HepG2 (cell line): ENCODE data around the gene USP12. TPM values are rescaled to one million over a fixed set of nuclear protein-coding genes. Genes with fewer than 3 reads are reported as not detected.

Experiments used
- AGO2 ChIP-seq: fragments of 200-400 bp; formaldehyde crosslinking; optimal IDR thresholded peaks from 2 replicates; pipeline ENCODE3; 2017; ENCODE audit warnings: mild to moderate bottlenecking, low read depth, low read length, moderate library complexity
- GFI1 ChIP-seq: sonication (generic); formaldehyde crosslinking; IDR thresholded peaks from 2 replicates; pipeline ENCODE4 v1.5.0; 2020; ENCODE audit warnings: missing genetic modification reagents, mild to moderate bottlenecking, borderline replicate concordance
- MIXL1 ChIP-seq: IDR thresholded peaks from 2 replicates; pipeline ENCODE4 v1.6.1; 2016
- MLX ChIP-seq: IDR thresholded peaks from 2 replicates; pipeline ENCODE4 v1.6.1; 2016
- MTF1 ChIP-seq: sonication (generic); formaldehyde crosslinking; IDR thresholded peaks from 2 replicates; pipeline ENCODE4 v1.5.0; 2020; ENCODE audit warnings: missing genetic modification reagents
- POLR2AphosphoS5 ChIP-seq: IDR thresholded peaks from 2 replicates; pipeline ENCODE4 v1.6.1; 2012; ENCODE audit warnings: low read depth, low read length
- POLR2G ChIP-seq: fragments of 200-400 bp; formaldehyde crosslinking; IDR thresholded peaks from 2 replicates; pipeline ENCODE4 v1.6.1; 2018; ENCODE audit warnings: mild to moderate bottlenecking, low read depth, low read length, moderate library complexity
- RBM22 ChIP-seq: fragments of 200-400 bp; formaldehyde crosslinking; optimal IDR thresholded peaks from 2 replicates; pipeline ENCODE3; 2017; ENCODE audit warnings: mild to moderate bottlenecking, low read length, moderate library complexity
- SALL2 ChIP-seq: sonication (generic); formaldehyde crosslinking; IDR thresholded peaks from 2 replicates; pipeline ENCODE4 v1.8.1; 2023; ENCODE audit warnings: mild to moderate bottlenecking, missing genetic modification reagents, inconsistent platforms
- TBX3 ChIP-seq: fragments of 450-650 bp; IDR thresholded peaks from 2 replicates; pipeline ENCODE4 v1.6.1; 2017; ENCODE audit warnings: antibody characterized with exemption, mild to moderate bottlenecking, inconsistent platforms, borderline replicate concordance
- ZBTB1 ChIP-seq: sonication (generic); formaldehyde crosslinking; IDR thresholded peaks from 2 replicates; pipeline ENCODE4 v1.4.0; 2020; ENCODE audit warnings: missing genetic modification reagents, borderline replicate concordance
- ZBTB3 ChIP-seq: sonication (generic); formaldehyde crosslinking; IDR thresholded peaks from 2 replicates; pipeline ENCODE4 v1.4.0; 2020; ENCODE audit warnings: low read depth, mild to moderate bottlenecking, moderate library complexity, missing genetic modification reagents, borderline replicate concordance
- ZFP90 ChIP-seq: sonication (generic); formaldehyde crosslinking; IDR thresholded peaks from 2 replicates; pipeline ENCODE4 v1.8.0; 2022; ENCODE audit warnings: missing genetic modification reagents, mild to moderate bottlenecking, inconsistent platforms, borderline replicate concordance
- ZMAT3 ChIP-seq: sonication (generic); formaldehyde crosslinking; conservative IDR thresholded peaks from 2 replicates; pipeline ENCODE4 v1.7.0; 2021; ENCODE audit warnings: missing genetic modification reagents
- ZNF207 ChIP-seq: fragments of 450-650 bp; IDR thresholded peaks from 2 replicates; pipeline ENCODE4 v1.6.1; 2016; ENCODE audit warnings: antibody characterized with exemption, borderline replicate concordance
- ZNF235 ChIP-seq: sonication (generic); formaldehyde crosslinking; IDR thresholded peaks from 2 replicates; pipeline ENCODE4 v1.8.1; 2023; ENCODE audit warnings: mild to moderate bottlenecking, missing genetic modification reagents, borderline replicate concordance
- ZNF569 ChIP-seq: sonication (generic); formaldehyde crosslinking; IDR thresholded peaks from 2 replicates; pipeline ENCODE4 v1.5.0; 2020; ENCODE audit warnings: mild to moderate bottlenecking, missing genetic modification reagents, moderate library complexity, borderline replicate concordance
- ZNF652 ChIP-seq: IDR thresholded peaks from 2 replicates; pipeline ENCODE4 v1.6.1; 2016; ENCODE audit warnings: low read depth, borderline replicate concordance
- ZNF709 ChIP-seq: sonication (generic); formaldehyde crosslinking; IDR thresholded peaks from 2 replicates; pipeline ENCODE4 v1.5.0; 2020; ENCODE audit warnings: mild to moderate bottlenecking, missing genetic modification reagents
- ZSCAN22 ChIP-seq: sonication (generic); formaldehyde crosslinking; IDR thresholded peaks from 2 replicates; pipeline ENCODE4 v1.4.0; 2020; ENCODE audit warnings: mild to moderate bottlenecking, missing genetic modification reagents
- ZSCAN9 ChIP-seq: IDR thresholded peaks from 2 replicates; pipeline ENCODE4 v1.6.1; 2016; ENCODE audit warnings: borderline replicate concordance
- polyA plus RNA-seq, 8 experiments: library from polyadenylated mRNA; depleted of rRNA in 3 of 8; stranded (reverse) in 7 of 8; unstranded in 1 of 8; fragments of >200 nt; fragmentation: Illumina TruSeq in 4 of 8; extraction: Trizol in 4 of 8; gene quantifications; 2 replicates each; pipeline versions ENCODE4 v1.2.1 to v1.2.3, GENCODE V29; 2011 to 2016; ENCODE audit warnings: low read depth in 4 of 8, missing spikeins in 1 of 8, mixed read lengths in 1 of 8; ENCODE audit not compliant: insufficient read depth in 1 of 8
- total RNA-seq, 5 experiments: library from RNA; depleted of rRNA; stranded (reverse); fragments of >200 nt; fragmentation: Illumina TruSeq; extraction: Trizol; gene quantifications; 2 replicates each; pipeline ENCODE4 v1.2.3, GENCODE V29; 2016; ENCODE audit warnings: low read depth in 1 of 5
- TF ChIP-seq, protein P1 (sequence below): sonication (generic); formaldehyde crosslinking; IDR thresholded peaks from 2 replicates; pipeline ENCODE4 v1.4.0; 2020; ENCODE audit warnings: mild to moderate bottlenecking, missing genetic modification reagents
- TF ChIP-seq, protein P2 (sequence below): sonication (generic); formaldehyde crosslinking; IDR thresholded peaks from 2 replicates; pipeline ENCODE4 v1.4.0; 2020; ENCODE audit warnings: missing genetic modification reagents
- TF ChIP-seq, protein P3 (sequence below): sonication (generic); formaldehyde crosslinking; IDR thresholded peaks from 2 replicates; pipeline ENCODE4 v1.8.1; 2023; ENCODE audit warnings: mild to moderate bottlenecking, moderate library complexity, missing genetic modification reagents
- TF ChIP-seq, protein P4 (sequence below): sonication (generic); formaldehyde crosslinking; IDR thresholded peaks from 2 replicates; pipeline ENCODE4 v1.4.0; 2020; ENCODE audit warnings: missing genetic modification reagents

The USP12 gene
- total and polyA plus RNA-seq, 2 of the 13 experiments (the other 11 are each of a cell fraction or from before 2014, with no cell fraction given), result 9.8 to 19.5 TPM

- TF ChIP-seq ZNF652 (no peak), POLR2AphosphoS5 (no peak), AGO2 (no peak), MIXL1 (CRISPR knock-in tag) (no peak), RBM22 (no peak), POLR2G (0 out of 2 replicates have a peak, but pooled peaks have one; percentile 31), ZSCAN22 (CRISPR knock-in tag) (no peak), ZSCAN9 (CRISPR knock-in tag) (no peak), ZNF207 (no peak), TBX3 (no peak), ZFP90 (CRISPR knock-in tag) (no peak), GFI1 (CRISPR knock-in tag) (no peak), ZBTB1 (CRISPR knock-in tag) (no peak), MTF1 (CRISPR knock-in tag) (no peak), ZNF709 (CRISPR knock-in tag) (no peak), MLX (no peak), ZBTB3 (no peak), ZMAT3 (CRISPR knock-in tag) (no peak), ZNF235 (CRISPR knock-in tag) (no peak), SALL2 (CRISPR knock-in tag) (no peak), ZNF569 (CRISPR knock-in tag) (no peak)
- TF ChIP-seq, protein P1, sequence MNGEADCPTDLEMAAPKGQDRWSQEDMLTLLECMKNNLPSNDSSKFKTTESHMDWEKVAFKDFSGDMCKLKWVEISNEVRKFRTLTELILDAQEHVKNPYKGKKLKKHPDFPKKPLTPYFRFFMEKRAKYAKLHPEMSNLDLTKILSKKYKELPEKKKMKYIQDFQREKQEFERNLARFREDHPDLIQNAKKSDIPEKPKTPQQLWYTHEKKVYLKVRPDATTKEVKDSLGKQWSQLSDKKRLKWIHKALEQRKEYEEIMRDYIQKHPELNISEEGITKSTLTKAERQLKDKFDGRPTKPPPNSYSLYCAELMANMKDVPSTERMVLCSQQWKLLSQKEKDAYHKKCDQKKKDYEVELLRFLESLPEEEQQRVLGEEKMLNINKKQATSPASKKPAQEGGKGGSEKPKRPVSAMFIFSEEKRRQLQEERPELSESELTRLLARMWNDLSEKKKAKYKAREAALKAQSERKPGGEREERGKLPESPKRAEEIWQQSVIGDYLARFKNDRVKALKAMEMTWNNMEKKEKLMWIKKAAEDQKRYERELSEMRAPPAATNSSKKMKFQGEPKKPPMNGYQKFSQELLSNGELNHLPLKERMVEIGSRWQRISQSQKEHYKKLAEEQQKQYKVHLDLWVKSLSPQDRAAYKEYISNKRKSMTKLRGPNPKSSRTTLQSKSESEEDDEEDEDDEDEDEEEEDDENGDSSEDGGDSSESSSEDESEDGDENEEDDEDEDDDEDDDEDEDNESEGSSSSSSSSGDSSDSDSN, result 0 out of 2 replicates have a peak, but pooled peaks have one; percentile 19
- TF ChIP-seq, protein P2, sequence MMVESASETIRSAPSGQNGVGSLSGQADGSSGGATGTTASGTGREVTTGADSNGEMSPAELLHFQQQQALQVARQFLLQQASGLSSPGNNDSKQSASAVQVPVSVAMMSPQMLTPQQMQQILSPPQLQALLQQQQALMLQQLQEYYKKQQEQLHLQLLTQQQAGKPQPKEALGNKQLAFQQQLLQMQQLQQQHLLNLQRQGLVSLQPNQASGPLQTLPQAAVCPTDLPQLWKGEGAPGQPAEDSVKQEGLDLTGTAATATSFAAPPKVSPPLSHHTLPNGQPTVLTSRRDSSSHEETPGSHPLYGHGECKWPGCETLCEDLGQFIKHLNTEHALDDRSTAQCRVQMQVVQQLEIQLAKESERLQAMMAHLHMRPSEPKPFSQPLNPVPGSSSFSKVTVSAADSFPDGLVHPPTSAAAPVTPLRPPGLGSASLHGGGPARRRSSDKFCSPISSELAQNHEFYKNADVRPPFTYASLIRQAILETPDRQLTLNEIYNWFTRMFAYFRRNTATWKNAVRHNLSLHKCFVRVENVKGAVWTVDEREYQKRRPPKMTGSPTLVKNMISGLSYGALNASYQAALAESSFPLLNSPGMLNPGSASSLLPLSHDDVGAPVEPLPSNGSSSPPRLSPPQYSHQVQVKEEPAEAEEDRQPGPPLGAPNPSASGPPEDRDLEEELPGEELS, result peak; percentile 92
- TF ChIP-seq, protein P3, sequence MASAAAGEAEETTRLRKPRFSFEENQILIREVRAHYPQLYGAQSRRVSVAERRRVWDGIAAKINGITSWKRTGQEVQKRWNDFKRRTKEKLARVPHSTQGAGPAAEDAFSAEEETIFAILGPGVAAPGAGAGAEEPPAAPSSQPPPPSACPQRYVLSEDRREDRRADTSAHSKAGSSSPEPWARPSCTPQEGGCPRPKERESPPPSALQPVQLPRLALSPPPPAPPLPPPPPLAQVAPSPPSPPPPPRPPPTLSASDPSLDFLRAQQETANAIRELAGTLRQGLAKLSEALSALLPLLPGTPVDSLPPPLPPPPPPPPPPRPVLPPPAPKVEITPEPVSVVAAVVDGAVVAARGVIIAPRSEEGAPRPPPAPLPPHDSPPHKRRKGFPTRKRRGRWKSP, result no peak; the same call in 1 of the 2 replicates
- TF ChIP-seq, protein P4, sequence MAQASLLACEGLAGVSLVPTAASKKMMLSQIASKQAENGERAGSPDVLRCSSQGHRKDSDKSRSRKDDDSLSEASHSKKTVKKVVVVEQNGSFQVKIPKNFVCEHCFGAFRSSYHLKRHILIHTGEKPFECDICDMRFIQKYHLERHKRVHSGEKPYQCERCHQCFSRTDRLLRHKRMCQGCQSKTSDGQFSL (CRISPR knock-in tag), result no peak
These were observed 148.9 kb downstream of the USP12 start (continued) for GRCh38 chr13:27022571-27023311.
